Measurements from ENCODE around the gene ZBTB20.

DNA sequence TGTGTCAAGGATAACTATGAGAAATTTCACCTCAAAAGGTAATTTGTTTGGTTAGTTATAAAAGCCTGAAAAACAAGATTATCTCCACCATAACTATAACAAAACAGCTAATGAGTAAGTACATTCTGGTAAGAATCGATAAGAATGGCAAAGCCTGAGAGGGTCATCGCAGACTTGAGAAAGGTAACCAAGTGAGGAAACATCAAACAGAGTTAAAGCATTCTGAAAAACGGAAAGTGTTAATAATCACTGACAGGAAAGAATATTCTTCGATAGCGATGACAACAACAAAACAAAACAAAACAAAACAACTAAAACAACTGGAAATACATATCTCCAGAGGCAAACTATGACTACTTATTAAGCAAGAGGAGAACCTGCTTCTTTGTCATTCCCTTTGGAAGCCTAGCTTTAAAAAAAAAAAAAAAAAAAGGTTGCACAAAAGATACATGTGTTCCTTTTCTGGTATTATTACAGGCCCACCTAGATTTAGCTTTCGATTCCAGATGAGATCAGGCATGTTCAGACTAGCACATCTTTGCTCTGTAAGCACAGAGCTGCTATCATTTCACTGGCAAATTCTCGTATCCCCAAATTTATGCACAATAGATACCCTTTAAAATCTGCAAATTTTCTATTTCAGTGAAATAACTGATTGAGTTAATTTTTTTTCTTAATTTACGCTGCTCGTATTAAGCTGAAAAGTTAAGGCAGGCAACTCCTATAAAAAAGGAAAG, 697.6 kb downstream of the ZBTB20 start:
- TF ChIP-seq, protein P1, sequence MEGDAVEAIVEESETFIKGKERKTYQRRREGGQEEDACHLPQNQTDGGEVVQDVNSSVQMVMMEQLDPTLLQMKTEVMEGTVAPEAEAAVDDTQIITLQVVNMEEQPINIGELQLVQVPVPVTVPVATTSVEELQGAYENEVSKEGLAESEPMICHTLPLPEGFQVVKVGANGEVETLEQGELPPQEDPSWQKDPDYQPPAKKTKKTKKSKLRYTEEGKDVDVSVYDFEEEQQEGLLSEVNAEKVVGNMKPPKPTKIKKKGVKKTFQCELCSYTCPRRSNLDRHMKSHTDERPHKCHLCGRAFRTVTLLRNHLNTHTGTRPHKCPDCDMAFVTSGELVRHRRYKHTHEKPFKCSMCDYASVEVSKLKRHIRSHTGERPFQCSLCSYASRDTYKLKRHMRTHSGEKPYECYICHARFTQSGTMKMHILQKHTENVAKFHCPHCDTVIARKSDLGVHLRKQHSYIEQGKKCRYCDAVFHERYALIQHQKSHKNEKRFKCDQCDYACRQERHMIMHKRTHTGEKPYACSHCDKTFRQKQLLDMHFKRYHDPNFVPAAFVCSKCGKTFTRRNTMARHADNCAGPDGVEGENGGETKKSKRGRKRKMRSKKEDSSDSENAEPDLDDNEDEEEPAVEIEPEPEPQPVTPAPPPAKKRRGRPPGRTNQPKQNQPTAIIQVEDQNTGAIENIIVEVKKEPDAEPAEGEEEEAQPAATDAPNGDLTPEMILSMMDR (IDR thresholded peaks at IDR 0.05; ENCODE audit: low read depth, low read length): no peak
- TF ChIP-seq EZH2phosphoT487 (IDR thresholded peaks at IDR 0.05; ENCODE audit: low read depth): no peak

Data from OCI-LY3 (cell line).